HG03139 (cell line): ENCODE data around the gene AIG1.

Experiments
- ATAC-seq: cut with Tn5 transposase; IDR thresholded peaks from one replicate; pipeline ENCODE4 v1.9.1; 2021; ENCODE audit not compliant: unreplicated experiment

AIG1 gene

GRCh38 chr6:143192766-143193165, 132.1 kb downstream of the AIG1 start:
- ATAC-seq, result no peak

GRCh38 chr6:143193571-143194094, 132.9 kb downstream of the AIG1 start:
- no peak for ATAC-seq

- no peak for ATAC-seq
Measured at GRCh38 chr6:143194095-143194589, 133.5 kb downstream of the AIG1 start.

- ATAC-seq, result no peak
Measured at GRCh38 chr6:143195349-143195845, 134.7 kb downstream of the AIG1 start.

- ATAC-seq, result no peak
Measured at GRCh38 chr6:143196525-143197225, 136.0 kb downstream of the AIG1 start.

GRCh38 chr6:143197377-143197776, 136.7 kb downstream of the AIG1 start:
- no peak for ATAC-seq

- ATAC-seq, result no peak
Measured at GRCh38 chr6:143198312-143198711, 137.6 kb downstream of the AIG1 start.

GRCh38 chr6:143199291-143199690, 138.6 kb downstream of the AIG1 start:
- ATAC-seq, result no peak

GRCh38 chr6:143200167-143200770, 139.6 kb downstream of the AIG1 start:
- no peak for ATAC-seq

- ATAC-seq, result no peak
Measured at GRCh38 chr6:143204045-143204444, 143.4 kb downstream of the AIG1 start.

GRCh38 chr6:143205131-143205535, 144.4 kb downstream of the AIG1 start:
- no peak for ATAC-seq

GRCh38 chr6:143205585-143205984, 144.9 kb downstream of the AIG1 start:
- no peak for ATAC-seq

GRCh38 chr6:143205991-143206390, 145.3 kb downstream of the AIG1 start:
- ATAC-seq, result no peak

GRCh38 chr6:143206550-143206949, 145.9 kb downstream of the AIG1 start:
- no peak for ATAC-seq

GRCh38 chr6:143210420-143210819, 149.7 kb downstream of the AIG1 start:
- no peak for ATAC-seq

- no peak for ATAC-seq
Measured at GRCh38 chr6:143213859-143214376, 153.2 kb downstream of the AIG1 start.

- no peak for ATAC-seq
Measured at GRCh38 chr6:143215363-143215762, 154.7 kb downstream of the AIG1 start.

- ATAC-seq, result no peak
Measured at GRCh38 chr6:143215771-143216170, 155.1 kb downstream of the AIG1 start.

- no peak for ATAC-seq
Measured at GRCh38 chr6:143218233-143218632, 157.5 kb downstream of the AIG1 start.

- no peak for ATAC-seq
Measured at GRCh38 chr6:143221698-143222097, 161.0 kb downstream of the AIG1 start.

GRCh38 chr6:143222310-143222709, 161.6 kb downstream of the AIG1 start:
- ATAC-seq, result no peak

- no peak for ATAC-seq
Measured at GRCh38 chr6:143222801-143223231, 162.1 kb downstream of the AIG1 start.
